Heart left ventricle (tissue), 13 donors: Measurements from ENCODE around the gene KLRG1.

Experiments
- POLR2A ChIP-seq, 2 donors: fragments of 450-650 bp; IDR thresholded peaks; one replicate each; pipeline ENCODE4 v1.6.1; 2017; ENCODE audit warnings: antibody characterized with exemption in 2 of 2, mild to moderate bottlenecking in 2 of 2, moderate library complexity in 2 of 2
- TF ChIP-seq, protein P1 (sequence below), 12 donors: fragments of 200-600 bp; sonication (generic) in 4 of 12; IDR thresholded peaks; one replicate each; pipeline versions ENCODE4 v1.5.0 to v1.8.0; 2018 to 2022; ENCODE audit warnings: antibody characterized with exemption in 12 of 12, mild to moderate bottlenecking in 5 of 12
- donor health status: ischemic (EF 13 %, LVEDD 7.1; RV severe dilation, severe dysfunction).
- donor health status: DM: no; HTN: yes; CAD: no.
- donor health status: DM: no; HTN: no; CAD: no.
- donor health status: ischemic (EF 25% LVEDD 6.9; RV normal size, moderate dysfunction).
- donor health status: ischemic (EF 25% LVEDD 5.7; RV mildly dilated, moderate dysfunction).
- donor health status: ischemic (EF 35%, LVEDD 5.7; RV mildly dilated, moderate dysfunction).
- donor health status: nonischemic (EF 11% LVEDD 7.7; RV severe dilation, severe dysfunction).
- donor health status: DM: yes; HTN: yes; CAD: no.
- donor health status: PGD.
- donor health status: ischemic (EF 29% LVEDD 5.4; RV normal size, mild dysfunction).
- donor health status: nonischemic (EF 23%, LVEDD 6.1; RV moderate dilation, normal function).

DNA sequence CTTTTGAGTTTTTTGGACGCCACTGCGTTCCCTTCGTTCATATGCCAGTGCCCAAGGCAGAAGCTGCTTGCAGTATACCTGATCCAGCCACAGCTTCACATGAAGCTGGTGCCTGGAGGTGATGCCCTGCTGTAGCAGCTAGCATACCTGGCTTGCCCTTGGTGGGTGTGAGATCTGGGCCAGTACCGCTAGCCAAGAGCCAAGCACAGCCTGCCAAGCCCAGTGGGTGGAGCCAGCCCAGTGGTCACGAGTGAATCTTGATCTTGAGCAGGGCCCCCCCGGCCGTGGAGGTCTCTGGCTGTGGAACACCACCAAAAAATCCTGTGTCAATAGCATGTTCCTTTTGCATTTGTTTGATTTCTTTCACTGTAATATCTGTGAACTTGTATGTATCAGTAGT, 32.6 kb upstream of the KLRG1 start:
- TF ChIP-seq, protein P1, sequence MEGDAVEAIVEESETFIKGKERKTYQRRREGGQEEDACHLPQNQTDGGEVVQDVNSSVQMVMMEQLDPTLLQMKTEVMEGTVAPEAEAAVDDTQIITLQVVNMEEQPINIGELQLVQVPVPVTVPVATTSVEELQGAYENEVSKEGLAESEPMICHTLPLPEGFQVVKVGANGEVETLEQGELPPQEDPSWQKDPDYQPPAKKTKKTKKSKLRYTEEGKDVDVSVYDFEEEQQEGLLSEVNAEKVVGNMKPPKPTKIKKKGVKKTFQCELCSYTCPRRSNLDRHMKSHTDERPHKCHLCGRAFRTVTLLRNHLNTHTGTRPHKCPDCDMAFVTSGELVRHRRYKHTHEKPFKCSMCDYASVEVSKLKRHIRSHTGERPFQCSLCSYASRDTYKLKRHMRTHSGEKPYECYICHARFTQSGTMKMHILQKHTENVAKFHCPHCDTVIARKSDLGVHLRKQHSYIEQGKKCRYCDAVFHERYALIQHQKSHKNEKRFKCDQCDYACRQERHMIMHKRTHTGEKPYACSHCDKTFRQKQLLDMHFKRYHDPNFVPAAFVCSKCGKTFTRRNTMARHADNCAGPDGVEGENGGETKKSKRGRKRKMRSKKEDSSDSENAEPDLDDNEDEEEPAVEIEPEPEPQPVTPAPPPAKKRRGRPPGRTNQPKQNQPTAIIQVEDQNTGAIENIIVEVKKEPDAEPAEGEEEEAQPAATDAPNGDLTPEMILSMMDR (IDR thresholded peaks at IDR 0.05): no peak
- TF ChIP-seq POLR2A (IDR thresholded peaks at IDR 0.05): no peak
